IMR-90 (cell line): Measurements from ENCODE around the gene NFYC. TPM values are rescaled to one million over a fixed set of nuclear protein-coding genes. Genes with fewer than 3 reads are reported as not detected.

Experiments
- ATAC-seq: fragments of 200-7000 bp; cut with Tn5 transposase; 2 replicates; pipeline ENCODE4 v1.9.1; 2020; ENCODE audit warnings: low read depth, mild to moderate bottlenecking, moderate library complexity
- BruUV-seq: library from RNA; stranded (reverse); fragments of 400-500 nt; replicated peaks from 2 replicates; lab custom pipeline; 2021; lab: Mats Ljungman, UMichigan
- CTCF ChIA-PET: fragments of 300-600 bp; formaldehyde crosslinking; extraction: SDS; loops from one replicate; lab custom pipeline; 2021; ENCODE audit warnings: antibody characterized with exemption; lab: Yijun Ruan, JAX
- POLR2A ChIA-PET: fragments of 300-600 bp; sonication (Branson Sonifier 250); formaldehyde crosslinking; loops from one replicate; lab custom pipeline; 2022; ENCODE audit warnings: antibody characterized with exemption; ENCODE audit not compliant: unreplicated experiment; lab: Charles Lee
- DNase-seq: peaks from one replicate; pipeline ENCODE4 v3.0.0; 2013
- H2AFZ ChIP-seq: replicated peaks from 2 replicates; pipeline ENCODE3; 2013; ENCODE audit warnings: low read length, mild to moderate bottlenecking; ENCODE audit not compliant: poor library complexity
- H2AK5ac ChIP-seq: 2 replicates; pipeline ENCODE4 v1.6.1; 2013; ENCODE audit warnings: low read depth, low read length, inconsistent platforms
- H2AK9ac ChIP-seq: replicated peaks from 2 replicates; pipeline ENCODE3; 2013; ENCODE audit warnings: mild to moderate bottlenecking, low read depth, low read length, moderate library complexity; ENCODE audit not compliant: poor library complexity
- H2BK120ac ChIP-seq: 2 replicates; pipeline ENCODE4 v1.6.1; 2013; ENCODE audit warnings: low read depth, low read length, inconsistent platforms
- H2BK15ac ChIP-seq: 3 replicates; pipeline ENCODE4 v1.6.1; 2013; ENCODE audit warnings: low read depth, low read length, inconsistent platforms
- H2BK20ac ChIP-seq: 2 replicates; pipeline ENCODE4 v1.6.1; 2013; ENCODE audit warnings: low read depth, mild to moderate bottlenecking, inconsistent platforms, low read length, moderate library complexity
- H2BK5ac ChIP-seq: 2 replicates; pipeline ENCODE4 v1.6.1; 2013; ENCODE audit warnings: mild to moderate bottlenecking, low read depth, low read length, inconsistent platforms; ENCODE audit not compliant: poor library complexity, severe bottlenecking
- H3K14ac ChIP-seq: replicated peaks from 2 replicates; pipeline ENCODE4 v1.6.1; 2013; ENCODE audit warnings: low read depth, low read length, inconsistent platforms
- H3K18ac ChIP-seq: 2 replicates; pipeline ENCODE4 v1.6.1; 2013; ENCODE audit warnings: low read depth, low read length, control low read depth
- H3K23ac ChIP-seq: 2 replicates; pipeline ENCODE4 v1.6.1; 2013; ENCODE audit warnings: low read depth, low read length, inconsistent platforms
- H3K27ac ChIP-seq: 2 replicates; pipeline ENCODE4 v1.5.1; 2013; ENCODE audit warnings: mild to moderate bottlenecking, control low read depth, low read length; ENCODE audit not compliant: insufficient read depth
- H3K27me3 ChIP-seq: 2 replicates; pipeline ENCODE4 v1.6.1; 2013; ENCODE audit warnings: low read length; ENCODE audit not compliant: control insufficient read depth, insufficient read depth
- H3K36me3 ChIP-seq: 2 replicates; pipeline ENCODE4 v1.6.1; 2013; ENCODE audit warnings: low read length, mixed read lengths; ENCODE audit not compliant: control insufficient read depth, insufficient read depth
- H3K4ac ChIP-seq: 2 replicates; pipeline ENCODE4 v1.6.1; 2013; ENCODE audit warnings: low read depth, low read length, inconsistent platforms
- H3K4me1 ChIP-seq: 2 replicates; pipeline ENCODE4 v1.6.1; 2013; ENCODE audit warnings: low read length, mixed read lengths; ENCODE audit not compliant: control insufficient read depth, insufficient read depth
- H3K4me2 ChIP-seq: 2 replicates; pipeline ENCODE4 v1.6.1; 2013; ENCODE audit warnings: low read depth, mild to moderate bottlenecking, control low read depth, low read length, moderate library complexity
- H3K4me3 ChIP-seq: 2 replicates; pipeline ENCODE4 v1.5.1; 2013; ENCODE audit warnings: low read depth, mild to moderate bottlenecking, control low read depth, low read length, moderate library complexity; ENCODE audit not compliant: insufficient read depth
- H3K56ac ChIP-seq: 2 replicates; pipeline ENCODE4 v1.6.1; 2013; ENCODE audit warnings: low read length, inconsistent platforms; ENCODE audit not compliant: insufficient read depth; ENCODE audit errors: extremely low read depth
- H3K79me1 ChIP-seq, 2 experiments: 2 replicates each; pipeline ENCODE4 v1.6.1; 2013; ENCODE audit warnings: low read length in 2 of 2, inconsistent platforms in 1 of 2, low read depth in 1 of 2
- H3K9ac ChIP-seq: 2 replicates; pipeline ENCODE4 v1.6.1; 2013; ENCODE audit warnings: low read depth, low read length, control low read depth
- H3K9me1 ChIP-seq: 2 replicates; pipeline ENCODE4 v1.6.1; 2013; ENCODE audit warnings: low read length, inconsistent platforms; ENCODE audit not compliant: insufficient read depth
- H3K9me3 ChIP-seq: 2 replicates; pipeline ENCODE4 v1.6.1; 2013; ENCODE audit warnings: low read length; ENCODE audit not compliant: control insufficient read depth, insufficient read depth
- H4K20me1 ChIP-seq: 2 replicates; pipeline ENCODE4 v1.6.1; 2013; ENCODE audit warnings: low read length, inconsistent platforms; ENCODE audit not compliant: insufficient read depth
- H4K5ac ChIP-seq: 2 replicates; pipeline ENCODE4 v1.6.1; 2013; ENCODE audit warnings: mild to moderate bottlenecking, low read depth, low read length, control low read depth
- H4K8ac ChIP-seq, 2 experiments: 2 replicates each; pipeline ENCODE4 v1.6.1; 2013; ENCODE audit warnings: low read depth in 2 of 2, low read length in 2 of 2, control low read depth in 1 of 2, inconsistent platforms in 1 of 2
- H4K91ac ChIP-seq: 2 replicates; pipeline ENCODE4 v1.6.1; 2013; ENCODE audit warnings: low read depth, low read length, inconsistent platforms; ENCODE audit not compliant: insufficient read depth
- BHLHE40 ChIP-seq: fragments of 150-350 bp; IDR thresholded peaks from 2 replicates; pipeline ENCODE4 v1.6.1; 2016; ENCODE audit warnings: mild to moderate bottlenecking, low read depth, low read length
- CEBPB ChIP-seq: IDR thresholded peaks from 2 replicates; pipeline ENCODE4 v1.6.1; 2012; ENCODE audit warnings: low read depth, low read length, improper control_type of control experiment
- FOS ChIP-seq: fragments of 150-350 bp; IDR thresholded peaks from 2 replicates; pipeline ENCODE4 v1.6.1; 2016; ENCODE audit warnings: low read depth, low read length
- MXI1 ChIP-seq: IDR thresholded peaks from 2 replicates; pipeline ENCODE4 v1.6.1; 2012; ENCODE audit warnings: low read depth, mild to moderate bottlenecking, low read length, moderate library complexity, borderline replicate concordance
- NFE2L2 ChIP-seq: fragments of 150-350 bp; IDR thresholded peaks from 2 replicates; pipeline ENCODE4 v1.6.1; 2016; ENCODE audit warnings: low read depth, mild to moderate bottlenecking, low read length
- RCOR1 ChIP-seq: IDR thresholded peaks from 2 replicates; pipeline ENCODE4 v1.6.1; 2012; ENCODE audit warnings: mild to moderate bottlenecking, low read length, improper control_type of control experiment; ENCODE audit not compliant: insufficient replicate concordance
- RFX5 ChIP-seq: IDR thresholded peaks from 2 replicates; pipeline ENCODE4 v1.8.0; 2012; ENCODE audit warnings: low read depth, mild to moderate bottlenecking, low read length, moderate library complexity
- WGBS, 2 experiments: methylation state at CpG; one replicate each; pipeline versions ENCODE4 v1.1.5 to v1.1.7; 2013; ENCODE audit warnings: missing lambda C conversion rate in 2 of 2; ENCODE audit not compliant: insufficient read length in 1 of 2; ENCODE audit errors: extremely low coverage in 2 of 2; 5-methylcytosine and 5-hydroxymethylcytosine counted together
- dilution Hi-C: fragments of 300-500 bp; cut with HindIII; formaldehyde crosslinking; loops from one replicate; pipeline ENCODE4 v1.14.3; 2018; ENCODE audit warnings: low sequenced_read_pairs; ENCODE audit not compliant: unreplicated experiment
- in situ Hi-C: fragments of 300-500 bp; cut with MboI; formaldehyde crosslinking; loops from 3 replicates; pipeline ENCODE4 v1.14.3; 2019; ENCODE audit warnings: low sequenced_read_pairs, inconsistent platforms, mixed read lengths
- intact Hi-C: fragments of 100-400 bp; cut with micrococcal nuclease; formaldehyde crosslinking; loops from 2 replicates; pipeline ENCODE4 v1.10.0; 2022
- polyA plus RNA-seq, 3 experiments: library from polyadenylated mRNA; depleted of rRNA; stranded (reverse); fragments of >200 nt; gene quantifications; 2 replicates each; pipeline ENCODE4 v1.2.3, GENCODE V29; 2012; ENCODE audit warnings: low replicate concordance in 1 of 3
- total RNA-seq: library from RNA; depleted of rRNA; stranded (reverse); fragments of >200 nt; gene quantifications from 2 replicates; pipeline ENCODE4 v1.2.3, GENCODE V29; 2012
- TF ChIP-seq, protein P1 (sequence below): fragments of 150-350 bp; IDR thresholded peaks from 2 replicates; pipeline ENCODE4 v1.6.1; 2016; ENCODE audit warnings: low read depth, mild to moderate bottlenecking, low read length, moderate library complexity, borderline replicate concordance

NFYC gene
- total and polyA plus RNA-seq, 2 of the 4 experiments (the other 2 are of a cell fraction), result 45.2 to 62.2 TPM

DNA sequence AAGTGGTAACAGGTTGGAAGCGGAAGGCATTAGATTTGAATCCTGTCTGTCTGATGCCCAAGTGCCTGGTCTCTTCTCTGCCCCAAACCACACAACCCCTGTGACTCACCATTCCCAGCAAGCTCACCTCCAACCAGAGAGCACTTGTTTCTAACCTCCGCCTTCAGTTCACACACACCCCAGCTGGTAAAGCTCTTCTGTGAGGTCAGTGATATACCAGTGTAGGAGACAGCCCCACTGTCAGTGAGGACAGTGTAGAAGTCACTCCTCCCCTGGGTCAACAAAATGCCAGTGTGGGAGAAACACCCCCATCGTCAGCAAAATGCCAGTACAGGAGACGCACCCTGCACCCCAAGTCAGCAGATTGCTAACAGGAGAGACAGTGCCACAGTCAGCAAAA is 28.6 kb upstream of the NFYC start:
- dilution Hi-C loops, result no loop called here
- Histone ChIP-seq H4K20me1 (no peaks in the 10 kb centered on the region), H2BK20ac (no peak overlapping the region), H3K9me3 (peaks cover 3% of the 10 kb centered on the region; the same call in 1 of the 2 replicates), H3K4me2 (no peak overlapping the region), H3K4me1 (no peaks in the 10 kb centered on the region; the same call in 1 of the 2 replicates), H3K4ac (no peak overlapping the region), H3K56ac (no peak overlapping the region), H3K18ac (no peak overlapping the region), H2AK5ac (no peak overlapping the region), H2BK15ac (no peak overlapping the region), H3K79me1 (no peaks in the 10 kb centered on the region), H3K27ac (no peak overlapping the region), H3K36me3 (no peaks in the 10 kb centered on the region), H2BK120ac (no peak overlapping the region), H2BK5ac (no peak overlapping the region), H3K9me1 (no peaks in the 10 kb centered on the region; the same call in 1 of the 2 replicates), H3K4me3 (no peak overlapping the region), H3K23ac (no peak overlapping the region), H2AK9ac (no peak overlapping the region), H4K8ac (no peak overlapping the region), H3K14ac (no peak overlapping the region), H3K9ac (no peak overlapping the region), H3K27me3 (peaks cover 39% of the 10 kb centered on the region), H4K91ac (no peak overlapping the region), H2AFZ (no peak overlapping the region), H4K5ac (no peak overlapping the region)
- ATAC-seq (no peak), DNase-seq (peak; percentile 5)
- no TSS peak for BruUV-seq
- whole genome bisulfite sequencing, 2 experiments, result no CpG with 5 or more reads among the region's 4 CpGs
- in situ Hi-C loops, result no loop called here
- intact Hi-C loops, result loop anchor here (10.0 kb wide), 1 partner anchor 128 kb away; the partner anchor contains the start of gene ZNF684
- CTCF ChIA-PET, result no interaction called here
- no peak for TF ChIP-seq FOS
- no peak for TF ChIP-seq NFE2L2
- TF ChIP-seq CEBPB, result no peak
- no peak for TF ChIP-seq RCOR1
- TF ChIP-seq RFX5, result no peak
- TF ChIP-seq MXI1, result no peak
- TF ChIP-seq, protein P1, sequence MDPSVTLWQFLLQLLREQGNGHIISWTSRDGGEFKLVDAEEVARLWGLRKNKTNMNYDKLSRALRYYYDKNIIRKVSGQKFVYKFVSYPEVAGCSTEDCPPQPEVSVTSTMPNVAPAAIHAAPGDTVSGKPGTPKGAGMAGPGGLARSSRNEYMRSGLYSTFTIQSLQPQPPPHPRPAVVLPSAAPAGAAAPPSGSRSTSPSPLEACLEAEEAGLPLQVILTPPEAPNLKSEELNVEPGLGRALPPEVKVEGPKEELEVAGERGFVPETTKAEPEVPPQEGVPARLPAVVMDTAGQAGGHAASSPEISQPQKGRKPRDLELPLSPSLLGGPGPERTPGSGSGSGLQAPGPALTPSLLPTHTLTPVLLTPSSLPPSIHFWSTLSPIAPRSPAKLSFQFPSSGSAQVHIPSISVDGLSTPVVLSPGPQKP, result no peak
- TF ChIP-seq BHLHE40, result no peak
- POLR2A ChIA-PET, result no interaction called here
